ENCODE data around the gene DHFR. TPM values are rescaled to one million over a fixed set of nuclear protein-coding genes. Genes with fewer than 3 reads are reported as not detected.

The DHFR gene
- total RNA-seq, 1 experiment from 2014 or later = 77.7 TPM

DNA sequence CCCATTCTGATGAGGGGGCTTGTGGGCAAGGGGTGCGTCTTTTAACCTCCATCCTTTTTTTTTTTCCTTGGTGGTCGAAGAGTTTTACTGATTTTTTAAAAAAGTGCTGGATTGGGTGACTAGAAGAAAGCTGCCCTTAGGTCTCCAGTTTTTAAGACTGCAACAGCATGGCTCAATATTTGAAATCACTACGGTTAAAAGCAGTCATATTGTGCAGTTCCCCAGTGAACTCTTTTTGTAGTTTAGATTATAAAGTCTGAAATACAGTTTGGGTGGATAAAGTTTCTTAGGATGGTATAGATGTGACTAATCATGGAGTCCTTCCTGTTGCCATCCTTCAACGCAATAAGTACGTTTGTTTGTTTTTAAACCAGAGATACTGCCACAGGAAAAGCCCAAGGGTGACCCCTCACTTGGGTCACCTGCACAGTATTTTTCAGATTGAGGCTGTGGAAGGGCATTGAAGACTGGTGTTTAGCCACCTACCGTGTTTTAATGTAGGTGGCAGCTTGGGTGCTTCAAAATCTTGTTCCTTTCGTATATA, 520 bp upstream of the DHFR start:
- DNase-seq (ENCODE audit: low spot score) = no peak

DNA sequence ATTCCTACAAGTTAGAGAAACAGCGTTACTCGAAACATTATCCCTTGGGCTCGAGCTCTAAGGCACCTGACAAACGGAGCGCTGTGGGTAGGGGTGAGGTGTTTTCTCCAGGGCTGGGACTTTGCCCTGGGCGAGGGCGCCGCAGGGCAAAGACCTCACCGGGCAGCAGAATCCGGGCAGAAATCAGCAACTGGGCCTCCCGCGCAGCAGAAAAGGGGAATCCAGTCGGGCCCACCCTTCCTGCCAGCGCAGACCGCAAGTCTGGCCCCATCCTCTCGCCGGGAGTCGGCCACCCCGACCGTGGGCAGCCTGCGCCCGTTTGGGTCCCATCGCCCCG, 761 bp downstream of the DHFR start:
- DNase-seq (ENCODE audit: low spot score) = no peak

DNA sequence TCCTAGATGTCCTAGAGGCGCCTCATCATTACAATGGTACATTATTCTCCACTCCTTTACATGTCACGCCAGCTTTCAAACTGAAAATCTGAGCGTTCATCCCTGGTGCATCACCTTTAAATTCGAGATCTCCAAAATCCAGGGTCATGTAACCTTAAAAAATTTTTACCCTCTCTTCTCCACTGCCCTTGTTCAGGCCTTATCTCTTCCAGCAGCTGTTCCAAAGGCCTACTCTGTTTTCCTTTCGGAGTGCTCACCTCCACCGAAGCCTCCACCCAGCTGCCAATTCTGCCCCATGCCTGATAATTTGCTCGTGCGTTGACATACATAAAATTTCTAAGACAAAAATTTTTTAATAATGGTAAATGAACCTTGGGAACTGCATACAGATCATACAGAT, 1.3 kb downstream of the DHFR start:
- no peak for DNase-seq (ENCODE audit: low spot score)

DNA sequence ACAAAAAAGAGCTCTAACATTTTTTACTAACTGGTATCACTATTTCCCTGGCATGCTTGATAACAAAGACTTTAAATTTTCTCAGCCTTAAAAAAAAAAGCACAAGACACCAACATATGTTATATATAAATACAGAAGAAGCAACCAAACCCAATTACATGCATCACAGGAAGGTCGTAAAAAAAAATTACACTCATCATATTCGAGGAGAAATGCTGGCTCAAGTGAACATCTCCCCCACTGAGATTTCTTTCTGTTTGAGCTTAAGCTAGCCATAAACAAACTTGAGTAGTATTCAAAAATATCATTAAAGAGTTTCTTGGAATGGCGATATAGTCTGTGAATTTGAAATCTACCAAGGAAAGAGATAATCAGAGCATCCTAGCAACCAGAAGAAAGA, 7.9 kb downstream of the DHFR start:
- no peak for DNase-seq (ENCODE audit: low spot score)

DNA sequence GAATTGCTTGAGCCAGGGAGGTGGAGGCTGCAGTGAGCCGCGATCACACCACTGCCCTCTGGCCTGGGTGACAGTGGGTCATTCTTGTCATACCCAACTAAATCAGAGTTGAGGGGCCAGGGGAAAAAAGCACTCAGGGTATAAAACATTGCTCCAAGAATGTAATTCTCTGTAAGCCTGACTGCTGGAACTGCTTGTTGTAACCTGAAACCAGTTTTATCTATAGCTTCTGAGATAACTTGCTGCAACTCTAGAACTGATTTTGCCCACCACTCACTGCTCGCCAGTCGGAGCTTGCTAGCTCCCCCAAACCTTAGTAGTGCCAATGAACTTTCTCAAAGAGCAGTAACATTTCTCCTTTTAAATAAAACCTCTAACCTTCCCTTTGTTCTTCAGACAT, 9.9 kb downstream of the DHFR start:
- no peak for DNase-seq (ENCODE audit: low spot score)

DNA sequence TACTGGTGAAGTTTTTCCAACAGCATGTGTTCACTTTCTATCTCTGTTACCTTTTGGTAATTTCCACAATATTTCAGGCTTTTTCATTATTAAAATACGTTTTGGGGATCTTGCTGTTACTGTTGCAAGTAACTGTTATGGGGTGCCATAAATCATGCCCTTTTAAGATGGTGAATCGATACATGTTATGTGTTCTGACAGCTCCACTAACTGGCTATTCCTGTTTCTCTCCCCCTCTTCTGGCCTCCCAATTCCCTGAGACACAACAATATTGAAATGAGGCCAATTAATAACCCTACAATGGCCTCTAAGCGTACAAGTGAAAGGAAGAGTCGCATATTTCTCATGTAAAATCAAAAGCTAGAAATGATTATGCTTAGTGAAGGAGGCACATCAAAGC, 13.4 kb downstream of the DHFR start:
- DNase-seq (ENCODE audit: low spot score) = no peak

DNA sequence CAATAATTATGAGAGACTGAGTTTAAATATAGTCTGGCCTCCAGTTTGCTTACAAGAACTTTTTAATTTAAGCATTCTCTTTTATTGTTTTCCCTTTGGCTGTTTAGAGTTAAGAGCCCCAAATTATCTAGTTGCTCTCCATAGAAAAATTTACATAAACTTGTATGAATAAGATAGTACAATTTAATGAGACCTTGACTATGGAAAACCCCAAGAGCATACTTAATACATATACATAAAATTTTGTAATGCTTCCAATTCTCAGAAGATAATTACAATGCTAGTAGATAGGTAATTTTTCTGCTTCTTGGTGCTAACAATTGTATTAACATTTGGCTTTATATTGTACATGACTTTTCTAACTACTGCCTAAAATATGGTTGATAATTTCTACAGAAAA, 20.6 kb downstream of the DHFR start:
- no peak for DNase-seq (ENCODE audit: low spot score)

DNA sequence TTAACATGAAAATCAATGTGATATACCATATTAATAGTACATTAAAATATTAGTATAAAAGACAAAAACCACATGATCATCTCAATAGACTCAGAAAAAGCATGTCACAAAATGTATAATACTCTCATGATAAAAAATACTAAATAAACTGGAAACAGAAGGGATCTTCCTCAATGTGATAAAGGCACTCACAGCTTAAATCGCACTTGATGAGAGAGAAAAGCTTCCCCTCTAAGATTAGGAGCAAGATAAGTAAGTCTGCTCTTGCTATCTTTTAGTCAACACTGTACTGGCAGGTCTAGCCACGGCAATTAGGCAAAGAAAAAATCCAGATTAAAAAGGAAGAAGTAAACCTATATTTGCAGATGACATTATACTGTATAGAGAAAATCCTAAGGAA, 22.1 kb downstream of the DHFR start:
- DNase-seq (ENCODE audit: low spot score) = no peak

DNA sequence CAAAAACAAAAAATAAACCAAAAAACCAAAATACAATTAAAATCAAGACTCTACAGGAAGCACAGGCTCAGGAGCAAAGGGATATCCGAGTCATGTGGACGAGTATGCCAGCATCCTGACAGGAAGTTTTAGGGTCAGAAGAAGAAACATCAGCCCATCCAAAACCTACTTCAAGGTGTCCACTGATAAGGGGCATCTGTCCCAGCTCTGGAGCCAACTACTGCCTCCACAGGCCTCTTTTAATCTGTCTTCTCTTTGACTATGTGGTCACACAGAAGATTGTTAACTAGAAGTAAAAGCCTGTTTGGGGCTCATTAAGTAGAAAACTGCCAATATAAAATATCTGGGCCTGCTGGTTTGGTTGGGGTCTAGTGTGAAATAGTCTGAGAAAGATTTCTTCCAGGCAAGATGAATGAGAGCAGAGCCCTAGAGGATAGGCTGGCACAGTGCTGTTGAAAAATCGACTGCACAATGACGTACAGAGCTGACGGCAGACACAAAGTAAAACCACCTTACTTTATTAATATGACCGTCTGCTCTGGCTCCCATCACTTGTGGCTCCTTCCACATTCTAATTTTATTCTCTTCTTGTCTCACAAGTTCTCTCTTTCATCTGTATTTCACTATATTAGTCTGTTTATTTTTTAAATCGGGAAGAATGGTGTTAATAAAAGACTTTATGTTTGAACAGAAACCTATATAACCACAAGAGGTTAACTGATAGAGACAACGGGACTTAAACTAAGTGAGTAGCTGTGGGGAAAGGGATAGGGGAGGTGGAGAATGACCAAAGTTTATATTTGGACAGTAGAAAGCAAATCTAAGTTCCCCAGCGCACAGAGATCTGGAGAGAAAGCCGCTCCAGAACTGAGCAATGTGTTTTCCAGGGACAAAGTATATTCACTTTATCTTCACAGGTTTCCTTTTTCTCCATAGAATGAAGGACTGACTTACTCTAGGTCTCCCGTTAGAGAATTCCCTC, 23.2 kb downstream of the DHFR start:
- no peak for DNase-seq (ENCODE audit: low spot score)

DNA sequence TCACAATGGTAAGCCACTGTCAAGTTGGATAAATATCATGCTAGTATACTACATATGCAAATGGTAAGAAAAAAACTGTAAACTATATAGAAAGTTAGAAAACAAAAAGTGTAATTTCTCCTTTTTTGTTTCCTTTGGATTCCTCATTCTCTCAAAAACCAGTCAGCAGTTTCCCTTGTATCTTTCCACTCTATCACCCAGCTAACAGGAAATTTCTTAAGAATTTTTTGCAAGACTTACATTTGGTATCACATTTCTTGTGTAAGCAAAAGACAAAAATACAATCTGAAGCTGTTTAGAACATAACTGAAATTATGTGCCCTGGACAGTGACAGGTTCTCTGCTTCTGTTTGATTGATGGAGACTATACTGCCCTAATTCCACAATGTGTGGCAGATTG, 25.5 kb downstream of the DHFR start:
- no peak for DNase-seq (ENCODE audit: low spot score)

DNA sequence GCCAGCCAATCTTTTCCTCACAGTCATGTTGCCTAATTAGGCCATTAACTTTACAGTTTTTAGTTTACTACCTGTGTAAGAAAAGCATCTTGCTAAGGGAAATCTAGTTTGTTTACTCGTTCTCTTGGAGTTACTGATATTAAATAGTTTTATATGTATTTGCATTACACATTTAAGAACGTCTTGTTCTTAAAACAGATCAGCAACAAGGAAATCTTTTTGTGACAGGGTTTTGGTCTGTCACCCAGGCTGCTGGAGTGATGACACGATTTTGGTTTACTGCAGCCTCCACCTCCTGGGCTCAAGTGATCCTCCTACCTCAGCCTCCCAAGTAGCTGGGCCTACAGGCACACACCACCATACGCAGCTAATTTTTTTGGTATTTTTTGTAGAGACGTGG, 29.6 kb downstream of the DHFR start:
- DNase-seq (ENCODE audit: low spot score) = no peak

DNA sequence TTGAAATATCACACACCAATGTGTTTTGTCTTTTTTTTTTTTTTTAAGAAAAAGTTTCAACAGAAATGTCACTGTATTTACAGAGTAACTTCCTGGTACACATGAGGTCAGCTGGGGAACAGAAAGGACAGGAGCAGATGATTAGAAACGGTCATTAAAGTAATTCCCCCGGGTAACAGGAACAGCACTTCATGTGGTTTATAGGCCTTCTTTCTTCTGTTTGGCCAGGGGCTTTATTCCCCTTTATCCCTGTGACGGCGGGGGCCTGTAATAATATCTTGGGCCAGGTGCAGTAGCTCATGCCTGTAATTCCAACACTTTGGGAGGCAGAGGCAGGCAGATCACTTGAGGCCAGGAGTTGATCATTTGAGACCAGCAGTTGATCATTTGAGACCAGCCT, 30.8 kb downstream of the DHFR start:
- DNase-seq (ENCODE audit: low spot score) = no peak

DNA sequence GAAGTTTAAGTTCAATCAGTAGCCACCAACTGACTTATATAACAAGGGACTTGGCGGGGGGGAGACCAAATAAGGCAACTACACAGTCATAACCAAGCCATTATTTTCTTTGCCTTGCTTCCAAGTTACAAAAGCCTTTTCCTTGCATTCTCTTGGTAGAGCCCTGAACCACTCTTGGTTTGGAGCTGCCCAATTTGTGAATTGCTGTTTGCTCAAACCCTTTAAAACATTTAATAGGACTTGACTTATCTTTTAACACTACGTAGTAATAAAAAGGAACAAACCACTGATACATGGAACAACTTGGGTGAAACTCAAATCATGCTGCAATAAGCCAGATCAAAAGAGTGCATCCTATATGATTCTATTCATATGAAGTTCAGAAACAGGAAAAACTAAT, 32.0 kb downstream of the DHFR start:
- no peak for DNase-seq (ENCODE audit: low spot score)

DNA sequence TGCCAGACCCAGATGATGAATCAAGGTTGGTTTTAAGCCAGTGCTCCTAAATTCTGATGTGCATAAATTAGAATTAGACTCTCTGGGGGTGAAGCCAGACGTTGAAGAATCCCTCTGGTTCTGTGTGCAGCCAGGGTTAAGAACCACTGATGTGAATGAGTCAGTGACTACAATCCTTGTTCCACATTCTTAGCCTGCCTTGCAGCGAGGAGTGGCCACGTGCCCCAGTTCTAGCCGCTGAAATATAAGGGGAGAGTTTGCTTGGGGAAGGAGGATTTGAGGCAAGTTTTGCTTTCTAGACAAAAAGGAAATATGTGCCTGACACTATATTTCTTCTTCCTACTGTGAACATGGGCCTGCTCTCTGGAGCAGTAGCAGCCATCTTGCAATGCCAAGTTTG, 34.6 kb downstream of the DHFR start:
- DNase-seq (ENCODE audit: low spot score) = peak; percentile 56

DNA sequence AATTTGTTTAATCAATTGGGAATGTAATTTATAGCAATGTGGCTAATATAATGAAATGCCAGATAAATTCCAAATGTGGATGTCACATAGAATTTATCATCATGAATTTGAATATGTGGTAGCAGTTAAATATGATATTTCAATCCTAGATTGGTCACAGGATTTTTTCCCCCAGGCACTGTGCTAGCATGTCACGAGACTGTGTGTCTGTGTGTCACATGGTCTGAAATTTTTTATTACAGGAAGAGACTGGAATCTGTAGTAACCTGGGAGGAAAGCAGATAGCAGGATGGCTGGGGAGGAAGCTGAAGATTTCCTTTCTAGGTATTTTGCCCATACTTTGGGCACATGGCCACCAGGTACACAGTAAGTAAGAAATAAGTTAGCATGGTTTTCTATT, 35.7 kb downstream of the DHFR start:
- no peak for DNase-seq (ENCODE audit: low spot score)

DNA sequence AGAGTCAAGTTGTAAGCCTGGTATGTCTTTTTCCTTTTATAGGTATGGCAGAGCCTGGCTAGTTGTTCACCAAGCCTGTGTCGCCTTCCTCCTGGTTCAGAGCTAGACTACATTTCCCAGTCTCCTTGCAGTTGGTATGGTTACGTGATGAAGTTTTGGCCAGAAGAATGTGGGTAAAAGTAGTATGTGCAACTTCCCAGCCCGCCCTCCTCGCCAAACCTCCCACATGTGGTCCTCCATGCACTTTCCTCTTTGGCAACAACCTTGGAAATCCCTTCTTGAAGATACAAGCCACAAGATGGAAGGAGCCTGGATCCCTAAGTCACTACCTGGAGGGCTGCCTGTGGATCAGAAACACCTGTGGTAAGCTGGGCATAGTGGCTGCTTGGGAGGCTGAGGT, 36.3 kb downstream of the DHFR start:
- DNase-seq (ENCODE audit: low spot score) = no peak

DNA sequence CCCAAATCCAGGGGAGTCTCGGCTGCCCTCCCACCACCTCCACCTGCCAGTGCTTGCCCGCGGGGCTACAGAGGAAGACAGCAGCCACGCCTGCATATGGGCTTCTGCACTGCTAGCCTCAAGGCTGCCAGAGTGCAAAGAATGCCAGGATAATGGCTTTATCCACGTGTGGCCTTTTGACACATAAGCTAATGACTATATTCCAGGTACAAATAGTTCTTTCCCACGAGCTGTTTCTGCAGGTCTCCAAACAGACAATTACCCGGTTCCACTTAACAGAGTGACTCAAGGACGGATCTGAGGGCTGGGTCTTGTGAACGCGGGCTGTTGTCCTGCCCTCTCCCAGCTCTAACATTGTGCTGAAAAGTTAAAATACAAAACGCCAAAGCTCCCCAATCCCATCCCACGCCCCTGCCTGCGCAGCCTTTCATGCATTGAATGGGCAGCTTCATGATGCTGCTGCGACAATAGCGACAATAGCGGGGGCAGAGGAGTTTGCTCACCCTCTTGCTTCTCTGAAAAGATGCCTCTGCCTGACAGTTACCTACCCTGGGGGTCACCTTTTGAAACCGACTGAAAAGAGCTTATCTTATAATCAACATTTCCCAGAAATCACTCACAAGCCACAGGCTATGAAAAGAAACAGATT, 39.4 kb downstream of the DHFR start:
- no peak for DNase-seq (ENCODE audit: low spot score)

DNA sequence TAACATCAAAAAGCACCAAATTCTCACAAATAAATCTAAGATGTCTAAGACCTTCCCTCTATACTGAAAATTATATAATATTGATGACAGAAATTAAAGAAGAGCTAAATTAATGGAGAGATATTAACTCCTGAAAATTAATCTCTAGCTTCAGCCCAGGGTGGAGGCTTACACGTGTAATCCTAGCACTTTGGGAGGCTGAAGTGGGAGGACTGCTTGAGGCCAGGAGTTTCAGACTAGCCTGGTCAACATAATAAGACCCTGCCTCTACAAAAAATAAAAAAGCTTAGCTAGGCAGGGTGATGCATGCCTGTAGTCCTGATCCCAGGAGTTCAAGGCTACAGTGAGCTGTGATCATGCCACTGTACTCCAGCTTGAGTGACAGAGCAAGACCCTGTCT, 45.1 kb downstream of the DHFR start:
- DNase-seq (ENCODE audit: low spot score) = no peak

DNA sequence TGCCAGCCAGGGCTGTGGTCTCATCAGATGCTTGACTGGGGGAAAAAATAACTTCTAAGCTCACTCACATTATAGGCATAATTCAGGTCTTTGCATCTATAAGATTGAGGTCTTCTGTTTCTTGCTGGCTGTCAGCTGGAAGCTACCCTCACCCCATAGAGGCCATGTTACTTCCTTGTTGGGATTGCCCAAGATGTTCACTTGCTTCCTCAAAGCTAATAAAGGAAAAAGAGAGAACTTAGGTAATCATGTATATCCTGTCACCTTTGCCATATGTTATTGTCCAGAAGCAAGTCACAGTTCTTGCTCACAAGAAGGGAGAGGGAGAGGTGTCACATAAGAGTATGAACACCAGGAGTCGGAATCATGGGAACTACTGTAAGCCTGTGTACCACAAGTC, 46.1 kb downstream of the DHFR start:
- DNase-seq (ENCODE audit: low spot score) = no peak

DNA sequence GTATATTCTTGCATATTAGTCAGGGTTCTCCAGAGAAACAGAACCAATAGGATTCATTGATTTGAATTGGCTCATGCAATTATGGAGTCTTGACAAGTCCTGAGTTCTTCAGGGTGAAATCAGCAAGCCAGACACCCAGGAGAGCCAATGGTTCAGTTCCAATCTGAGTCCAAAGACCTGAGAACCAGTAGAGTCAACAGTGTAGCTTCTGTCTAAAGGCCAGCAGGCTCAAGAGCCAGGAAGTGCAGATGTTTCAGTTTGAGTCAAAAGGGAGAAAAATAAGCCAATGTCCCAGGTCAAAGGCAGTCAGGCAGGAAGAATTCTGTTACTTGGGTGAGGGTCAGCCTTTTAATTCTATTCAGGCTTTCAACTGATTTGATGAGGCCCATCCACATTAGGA, 47.0 kb downstream of the DHFR start:
- DNase-seq (ENCODE audit: low spot score) = no peak

DNA sequence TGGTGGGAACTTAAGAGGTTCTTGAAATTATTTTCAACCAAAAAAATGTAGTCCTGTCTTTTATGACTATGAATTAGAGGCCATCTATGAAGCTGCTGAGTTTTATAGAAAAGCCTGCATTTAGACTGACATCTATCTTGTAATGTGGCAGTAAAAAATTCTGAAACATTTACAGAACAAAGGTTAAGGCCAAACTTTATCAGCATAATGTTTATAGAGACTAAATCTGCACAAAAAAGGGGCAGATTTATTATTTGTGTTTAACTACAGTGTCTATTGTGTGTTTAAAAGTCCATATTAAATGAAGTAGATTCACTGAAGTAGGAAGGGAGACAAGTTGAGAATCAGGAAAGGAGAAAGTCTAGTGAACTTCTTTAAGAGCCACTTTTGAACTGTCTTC, 47.4 kb downstream of the DHFR start:
- DNase-seq (ENCODE audit: low spot score) = no peak

DNA sequence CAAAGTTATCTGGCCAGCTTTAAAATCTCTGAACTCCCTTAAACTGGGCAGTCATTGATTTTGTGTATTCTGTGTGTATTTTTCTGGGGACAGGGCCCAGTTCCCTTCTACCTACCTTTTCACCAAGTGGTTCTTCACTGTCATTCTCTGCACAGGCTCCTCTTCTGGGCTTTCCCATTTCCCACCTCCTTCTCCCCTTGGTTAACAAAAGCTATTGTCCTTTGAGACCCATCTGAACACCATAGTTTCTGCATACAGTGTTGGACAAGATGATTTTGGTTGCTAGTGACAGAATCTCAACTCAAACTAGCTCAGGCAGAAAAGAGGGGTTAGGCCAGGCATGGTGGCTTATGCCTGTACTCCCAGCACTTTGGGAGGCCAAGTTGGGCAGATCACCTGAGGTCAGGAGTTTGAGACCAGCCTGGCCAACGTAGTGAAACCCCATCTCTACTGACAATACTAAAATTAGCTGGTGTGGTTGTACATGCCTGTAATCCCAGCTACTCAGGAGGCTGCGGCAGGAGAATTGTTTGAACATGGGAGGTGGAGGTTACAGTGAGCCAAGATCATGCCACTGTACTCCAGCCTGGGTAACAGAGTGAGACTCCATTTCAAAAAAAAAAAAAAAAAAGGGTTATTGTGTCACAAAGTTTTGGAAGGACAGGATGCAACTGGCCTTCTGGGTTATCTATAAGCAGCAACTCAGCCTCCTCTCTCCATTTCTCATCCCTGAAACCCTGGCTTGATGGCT, 53.7 kb downstream of the DHFR start:
- DNase-seq (ENCODE audit: low spot score) = no peak

DNA sequence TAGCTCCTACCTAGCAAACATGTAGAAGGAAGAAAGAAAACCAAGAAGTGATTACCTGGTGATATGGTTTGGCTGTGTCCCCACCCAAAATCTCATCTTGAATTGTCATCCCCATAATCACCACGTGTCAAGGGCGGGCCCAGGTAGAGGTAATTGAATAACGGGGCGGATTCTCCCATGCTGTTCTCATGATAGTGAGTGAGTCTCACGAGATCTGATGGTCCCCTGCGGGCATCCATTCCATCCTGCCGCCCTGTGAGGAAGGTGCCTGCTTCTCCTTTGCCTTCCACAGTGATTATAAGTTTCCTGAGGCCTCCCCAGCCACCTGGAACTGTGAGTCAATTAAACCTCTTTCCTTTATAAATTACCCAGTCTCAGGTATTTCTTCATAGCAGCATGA, 57.3 kb downstream of the DHFR start:
- no peak for DNase-seq (ENCODE audit: low spot score)
